Hepatocyte (in vitro differentiated cells): ENCODE results near the gene PIK3R5.

Source experiments
- CTCF ChIP-seq: fragments of 200-600 bp; sonication (generic); IDR thresholded peaks from 2 replicates; pipeline ENCODE4 v1.5.1; 2016; ENCODE audit warnings: antibody characterized with exemption, mild to moderate bottlenecking; ENCODE audit not compliant: poor library complexity
- EZH2 ChIP-seq: fragments of 200-600 bp; sonication (generic); IDR thresholded peaks from 2 replicates; pipeline ENCODE4 v1.6.1; 2016; ENCODE audit warnings: antibody characterized with exemption, mild to moderate bottlenecking, borderline replicate concordance

GRCh38 chr17:8859027-8859803, 106.3 kb downstream of the PIK3R5 start:
- TF ChIP-seq CTCF (no peak), EZH2 (no peak)
